Astrocyte (in vitro differentiated cells and primary cell): ENCODE data around the gene HIPK1. TPM values are rescaled to one million over a fixed set of nuclear protein-coding genes. Genes with fewer than 3 reads are reported as not detected.

Source experiments
- DNase-seq: peaks from one replicate; pipeline ENCODE4 v3.0.0-alpha.2; 2010; ENCODE audit warnings: low read depth
- FAIRE-seq: peaks from 2 replicates; lab custom pipeline; 2011; peaks lifted over from hg19 to GRCh38; lab: Jason Lieb, UNC
- H2AFZ ChIP-seq: 2 replicates; pipeline ENCODE4 v1.6.0; 2012; ENCODE audit warnings: low read depth, low read length, inconsistent platforms
- H3K27ac ChIP-seq: 2 replicates; pipeline ENCODE4 v1.5.1; 2011; ENCODE audit warnings: low read depth, low read length, inconsistent platforms
- H3K27me3 ChIP-seq: 2 replicates; pipeline ENCODE4 v1.6.0; 2011; ENCODE audit warnings: low read length, inconsistent platforms; ENCODE audit not compliant: insufficient read depth
- H3K36me3 ChIP-seq: 2 replicates; pipeline ENCODE4 v1.5.1; 2011; ENCODE audit warnings: low read length, inconsistent platforms; ENCODE audit not compliant: insufficient read depth
- H3K4me1 ChIP-seq: 2 replicates; pipeline ENCODE4 v1.5.1; 2011; ENCODE audit warnings: low read length, inconsistent platforms; ENCODE audit not compliant: insufficient read depth
- H3K4me2 ChIP-seq: 2 replicates; pipeline ENCODE4 v1.6.0; 2012; ENCODE audit warnings: low read length, inconsistent platforms
- H3K4me3 ChIP-seq: 2 replicates; pipeline ENCODE4 v1.5.1; 2011; ENCODE audit warnings: low read depth, mild to moderate bottlenecking, low read length, inconsistent platforms; ENCODE audit not compliant: insufficient read depth
- H3K79me2 ChIP-seq: 2 replicates; pipeline ENCODE4 v1.6.0; 2012; ENCODE audit warnings: mild to moderate bottlenecking, low read length, inconsistent platforms; ENCODE audit not compliant: insufficient read depth
- H3K9ac ChIP-seq: 2 replicates; pipeline ENCODE4 v1.6.0; 2012; ENCODE audit warnings: mild to moderate bottlenecking, low read length, inconsistent platforms
- H3K9me3 ChIP-seq: 2 replicates; pipeline ENCODE4 v1.5.1; 2012; ENCODE audit warnings: low read depth, mild to moderate bottlenecking, low read length, inconsistent platforms; ENCODE audit not compliant: insufficient read depth
- H4K20me1 ChIP-seq: 2 replicates; pipeline ENCODE4 v1.6.0; 2012; ENCODE audit warnings: low read length, inconsistent platforms; ENCODE audit not compliant: insufficient read depth
- H3K27ac Mint-ChIP-seq: one replicate; pipeline ENCODE4 v1.8.0; 2021; ENCODE audit warnings: mild to moderate bottlenecking, mixed read lengths; ENCODE audit not compliant: unreplicated experiment
- H3K27me3 Mint-ChIP-seq: one replicate; pipeline ENCODE4 v1.8.0; 2021; ENCODE audit warnings: low read depth, mixed read lengths; ENCODE audit not compliant: unreplicated experiment
- H3K36me3 Mint-ChIP-seq: one replicate; pipeline ENCODE4 v1.8.0; 2021; ENCODE audit warnings: low read depth, mixed read lengths; ENCODE audit not compliant: unreplicated experiment
- H3K4me1 Mint-ChIP-seq: one replicate; pipeline ENCODE4 v1.8.0; 2021; ENCODE audit warnings: low read depth, mixed read lengths; ENCODE audit not compliant: unreplicated experiment
- H3K4me3 Mint-ChIP-seq: one replicate; pipeline ENCODE4 v1.8.0; 2021; ENCODE audit warnings: mild to moderate bottlenecking, moderate library complexity, mixed read lengths; ENCODE audit not compliant: unreplicated experiment
- H3K9me3 Mint-ChIP-seq: one replicate; pipeline ENCODE4 v1.8.0; 2021; ENCODE audit warnings: mild to moderate bottlenecking, mixed read lengths; ENCODE audit not compliant: unreplicated experiment
- EZH2 ChIP-seq: IDR thresholded peaks from 2 replicates; pipeline ENCODE4 v1.6.1; 2012; ENCODE audit warnings: mild to moderate bottlenecking, low read length, inconsistent platforms; ENCODE audit not compliant: insufficient read depth
- total RNA-seq: library from RNA; stranded (reverse); gene quantifications from 2 replicates; pipeline ENCODE4 v1.2.1, GENCODE V29; 2021
- TF ChIP-seq, protein P1 (sequence below): IDR thresholded peaks from 2 replicates; pipeline ENCODE4 v1.5.1; 2011; ENCODE audit warnings: low read depth, mild to moderate bottlenecking, inconsistent platforms, low read length, moderate library complexity; ENCODE audit not compliant: insufficient read depth

The HIPK1 gene
- total RNA-seq, 1 donor from 2014 or later = 55.4 TPM

DNA sequence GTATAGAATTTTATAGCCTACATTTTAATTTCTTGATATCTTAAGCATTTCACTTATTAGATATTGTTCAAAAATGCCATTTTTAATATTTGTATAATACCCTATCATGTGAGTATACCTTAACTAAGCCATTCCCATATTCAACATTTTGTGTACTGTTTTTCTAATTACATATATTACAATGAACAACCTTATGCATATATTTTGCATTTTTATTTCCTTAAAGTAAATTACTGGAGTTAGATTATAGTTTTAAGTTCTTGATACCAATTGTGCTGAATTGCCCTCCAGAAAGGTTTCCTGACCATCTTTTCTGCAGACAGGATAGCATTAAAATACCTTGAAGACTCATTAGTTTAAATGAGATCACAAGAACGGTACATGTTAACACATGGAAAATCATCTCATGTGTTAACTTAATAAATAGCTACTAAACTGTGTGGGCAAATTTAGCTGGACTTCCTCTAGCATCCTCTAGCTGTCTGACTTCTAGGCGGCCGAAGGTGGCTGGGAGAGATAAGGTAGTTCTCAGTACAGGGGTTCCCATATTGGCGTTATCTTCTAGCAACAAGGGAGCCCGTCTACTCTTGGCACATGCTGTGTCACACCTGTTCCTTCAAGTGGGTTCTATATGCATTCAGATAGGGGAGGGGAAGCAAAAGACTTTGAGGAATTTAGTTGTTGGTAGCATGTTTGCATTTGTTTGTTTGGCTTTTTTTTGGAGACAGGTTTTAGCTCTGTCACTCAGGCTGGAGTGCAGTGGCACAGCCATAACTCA lies 15.0 kb upstream of the HIPK1 start:
- DNase-seq (no peak), FAIRE-seq (no peak)
- Histone ChIP-seq H3K4me1 (peaks cover 3% of the 10 kb centered on the region), H3K9ac (no peak overlapping the region), H3K4me3 (no peak overlapping the region), H2AFZ (no peak overlapping the region), H3K27me3 (no peaks in the 10 kb centered on the region), H4K20me1 (no peaks in the 10 kb centered on the region), H3K4me2 (no peak overlapping the region), H3K27ac (no peak overlapping the region), H3K9me3 (no peaks in the 10 kb centered on the region), H3K79me2 (no peaks in the 10 kb centered on the region), H3K36me3 (peaks cover 23% of the 10 kb centered on the region)
- Mint-ChIP-seq H3K27me3 (peaks cover 6% of the 10 kb centered on the region), H3K4me3 (no peak overlapping the region), H3K9me3 (no peaks in the 10 kb centered on the region), H3K4me1 (peaks cover 10% of the 10 kb centered on the region), H3K36me3 (peaks cover 12% of the 10 kb centered on the region), H3K27ac (no peak overlapping the region)
- TF ChIP-seq, protein P1, sequence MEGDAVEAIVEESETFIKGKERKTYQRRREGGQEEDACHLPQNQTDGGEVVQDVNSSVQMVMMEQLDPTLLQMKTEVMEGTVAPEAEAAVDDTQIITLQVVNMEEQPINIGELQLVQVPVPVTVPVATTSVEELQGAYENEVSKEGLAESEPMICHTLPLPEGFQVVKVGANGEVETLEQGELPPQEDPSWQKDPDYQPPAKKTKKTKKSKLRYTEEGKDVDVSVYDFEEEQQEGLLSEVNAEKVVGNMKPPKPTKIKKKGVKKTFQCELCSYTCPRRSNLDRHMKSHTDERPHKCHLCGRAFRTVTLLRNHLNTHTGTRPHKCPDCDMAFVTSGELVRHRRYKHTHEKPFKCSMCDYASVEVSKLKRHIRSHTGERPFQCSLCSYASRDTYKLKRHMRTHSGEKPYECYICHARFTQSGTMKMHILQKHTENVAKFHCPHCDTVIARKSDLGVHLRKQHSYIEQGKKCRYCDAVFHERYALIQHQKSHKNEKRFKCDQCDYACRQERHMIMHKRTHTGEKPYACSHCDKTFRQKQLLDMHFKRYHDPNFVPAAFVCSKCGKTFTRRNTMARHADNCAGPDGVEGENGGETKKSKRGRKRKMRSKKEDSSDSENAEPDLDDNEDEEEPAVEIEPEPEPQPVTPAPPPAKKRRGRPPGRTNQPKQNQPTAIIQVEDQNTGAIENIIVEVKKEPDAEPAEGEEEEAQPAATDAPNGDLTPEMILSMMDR = no peak
- no peak for TF ChIP-seq EZH2

DNA sequence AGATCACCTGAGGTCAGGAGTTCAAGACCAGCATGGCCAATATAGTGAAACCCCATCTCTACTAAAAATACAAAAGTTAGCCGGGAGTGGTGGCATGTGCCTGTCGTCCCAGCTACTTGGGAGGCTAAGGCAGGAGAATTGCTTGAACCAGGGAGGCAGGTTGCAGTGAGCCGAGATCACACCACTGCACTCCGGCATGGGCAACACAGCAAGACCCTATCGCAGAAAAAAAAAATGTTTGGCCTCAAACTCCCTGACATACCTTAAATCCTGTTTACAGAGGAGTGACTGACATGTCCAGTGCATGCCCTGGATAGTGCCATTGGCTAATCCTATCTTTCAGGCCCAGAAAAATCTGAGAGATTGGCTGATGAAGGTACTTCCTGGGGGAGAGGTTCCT lies 12.2 kb upstream of the HIPK1 start:
- Histone ChIP-seq H4K20me1 (no peaks in the 10 kb centered on the region), H3K4me1 (peaks cover 3% of the 10 kb centered on the region), H3K79me2 (no peaks in the 10 kb centered on the region), H3K4me2 (no peak overlapping the region), H3K4me3 (no peak overlapping the region), H3K36me3 (peaks cover 5% of the 10 kb centered on the region), H3K27me3 (no peaks in the 10 kb centered on the region), H3K27ac (no peak overlapping the region), H2AFZ (no peak overlapping the region), H3K9me3 (no peaks in the 10 kb centered on the region), H3K9ac (no peak overlapping the region)
- H3K36me3 Mint-ChIP-seq = peaks cover under 1% of the 10 kb centered on the region
- DNase-seq (no peak), FAIRE-seq (no peak)
- H3K27ac Mint-ChIP-seq = no peak overlapping the region
- H3K9me3 Mint-ChIP-seq = no peaks in the 10 kb centered on the region
- peaks cover 10% of the 10 kb centered on the region for H3K4me1 Mint-ChIP-seq
- peaks cover 6% of the 10 kb centered on the region for H3K27me3 Mint-ChIP-seq
- TF ChIP-seq, protein P1 = no peak
- H3K4me3 Mint-ChIP-seq = no peak overlapping the region

DNA sequence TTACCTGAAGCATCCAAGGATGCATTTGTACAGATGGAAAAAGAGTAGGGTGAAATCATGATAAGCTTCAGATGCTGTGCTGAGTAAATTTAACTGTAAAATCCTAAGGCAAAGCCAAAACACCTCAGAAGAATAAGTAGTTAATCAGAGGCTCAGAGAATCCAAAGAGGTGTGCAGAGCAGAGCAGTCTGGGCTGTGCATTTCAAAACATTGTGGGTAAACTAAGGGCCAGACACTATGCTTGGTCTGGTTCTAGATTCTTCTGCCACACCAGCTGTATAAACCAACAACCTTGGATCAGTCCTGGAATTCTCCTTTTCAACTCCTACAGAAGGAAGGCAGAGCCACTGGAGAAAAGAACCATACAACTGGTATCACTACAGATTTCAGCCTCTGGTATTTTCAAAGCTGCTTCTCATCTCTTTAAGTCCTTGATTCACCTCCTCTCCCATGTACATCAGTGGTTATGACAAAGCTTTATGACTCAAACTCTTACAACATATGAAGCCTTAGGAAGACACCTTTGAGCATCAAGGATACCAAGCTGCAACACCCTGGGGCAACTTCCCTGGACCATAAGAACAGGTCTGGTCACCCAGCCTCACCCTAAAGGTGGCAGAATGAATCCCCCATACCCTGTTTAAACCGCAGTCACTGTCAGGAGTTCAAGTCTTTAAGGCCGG lies 11.6 kb upstream of the HIPK1 start:
- TF ChIP-seq EZH2 = no peak
- TF ChIP-seq, protein P1 = no peak
- peaks cover 3% of the 10 kb centered on the region for H3K4me1 ChIP-seq
- DNase-seq (no peak), FAIRE-seq (no peak)
- peaks cover 8% of the 10 kb centered on the region for H3K4me1 Mint-ChIP-seq
- H3K27me3 ChIP-seq = peaks cover 3% of the 10 kb centered on the region
- H3K9me3 Mint-ChIP-seq = no peaks in the 10 kb centered on the region
- H4K20me1 ChIP-seq = no peaks in the 10 kb centered on the region
- H3K4me3 ChIP-seq = no peak overlapping the region
- no peak overlapping the region for H3K4me2 ChIP-seq
- no peak overlapping the region for H2AFZ ChIP-seq
- no peak overlapping the region for H3K27ac ChIP-seq
- H3K36me3 Mint-ChIP-seq = no peaks in the 10 kb centered on the region
- no peaks in the 10 kb centered on the region for H3K79me2 ChIP-seq
- H3K4me3 Mint-ChIP-seq = no peak overlapping the region
- H3K27ac Mint-ChIP-seq = no peak overlapping the region
- no peak overlapping the region for H3K9ac ChIP-seq
- H3K36me3 ChIP-seq = no peaks in the 10 kb centered on the region
- no peaks in the 10 kb centered on the region for H3K9me3 ChIP-seq
- H3K27me3 Mint-ChIP-seq = peaks cover 8% of the 10 kb centered on the region
